Activated CD8-positive, alpha-beta T cell treated with anti-CD3 and anti-CD28 coated beads for 36 hours (primary cell): ENCODE measurements around the gene RRBP1. TPM values are rescaled to one million over a fixed set of nuclear protein-coding genes. Genes with fewer than 3 reads are reported as not detected.

Source experiments
- ATAC-seq: fragments of 200-7000 bp; cut with Tn5 transposase; one replicate; pipeline ENCODE4 v1.10.0; 2021; ENCODE audit warnings: mild to moderate bottlenecking, moderate library complexity
- CTCF ChIA-PET: fragments of 350-600 bp; sonication (Branson Sonifier 250); formaldehyde crosslinking; loops from one replicate; lab custom pipeline; 2021; ENCODE audit warnings: antibody characterized with exemption; lab: Charles Lee
- POLR2A ChIA-PET: fragments of 350-600 bp; sonication (Branson Sonifier 250); formaldehyde crosslinking; loops from one replicate; lab custom pipeline; 2021; ENCODE audit warnings: antibody characterized with exemption; lab: Charles Lee
- DNase-seq: peaks from one replicate; pipeline ENCODE4 v3.0.0-alpha.2; 2020
- H3K27ac Mint-ChIP-seq: one replicate; pipeline ENCODE4 v1.8.0; 2021; ENCODE audit warnings: mild to moderate bottlenecking, mixed read lengths
- H3K27me3 Mint-ChIP-seq: one replicate; pipeline ENCODE4 v1.8.0; 2021; ENCODE audit warnings: mixed read lengths
- H3K36me3 Mint-ChIP-seq: one replicate; pipeline ENCODE4 v1.8.0; 2021; ENCODE audit warnings: low read depth, mixed read lengths
- H3K4me1 Mint-ChIP-seq: one replicate; pipeline ENCODE4 v1.8.0; 2021; ENCODE audit warnings: low read depth, mixed read lengths
- H3K4me3 Mint-ChIP-seq: one replicate; pipeline ENCODE4 v1.8.0; 2021; ENCODE audit warnings: mild to moderate bottlenecking, moderate library complexity, mixed read lengths
- H3K9me3 Mint-ChIP-seq: one replicate; pipeline ENCODE4 v1.8.0; 2021; ENCODE audit warnings: mixed read lengths
- CTCF ChIP-seq: fragments of 200-600 bp; IDR thresholded peaks from one replicate; pipeline ENCODE4 v1.8.0; 2022; ENCODE audit warnings: antibody characterized with exemption, mild to moderate bottlenecking
- intact Hi-C: fragments of 100-400 bp; cut with micrococcal nuclease; formaldehyde crosslinking; loops from one replicate; pipeline ENCODE4 v1.10.0; 2022
- total RNA-seq, 2 experiments: library from RNA; stranded (reverse); gene quantifications; one replicate each; pipeline ENCODE4 v1.2.3, GENCODE V29; 2021

RRBP1 gene
- total RNA-seq, 2 experiments from 2014 or later: 35.2 to 35.9 TPM

GRCh38 chr20:17712708-17713107, 30.7 kb upstream of the RRBP1 start:
- Mint-ChIP-seq H3K4me3 (no peak overlapping the region), H3K4me1 (no peaks in the 10 kb centered on the region), H3K9me3 (no peaks in the 10 kb centered on the region), H3K36me3 (no peaks in the 10 kb centered on the region), H3K27me3 (no peaks in the 10 kb centered on the region), H3K27ac (no peak overlapping the region)
- ChIA-PET POLR2A (no interaction called here), CTCF (no interaction called here)
- no peak for TF ChIP-seq CTCF
- intact Hi-C loops: no loop called here
- DNase-seq (no peak), ATAC-seq (no peak)

- Mint-ChIP-seq H3K27me3 (no peaks in the 10 kb centered on the region), H3K4me3 (no peak overlapping the region), H3K4me1 (no peaks in the 10 kb centered on the region), H3K27ac (no peak overlapping the region), H3K36me3 (no peaks in the 10 kb centered on the region), H3K9me3 (no peaks in the 10 kb centered on the region)
- no peak for TF ChIP-seq CTCF
- intact Hi-C loops: no loop called here
- CTCF ChIA-PET: no interaction called here
- no peak for ATAC-seq
- DNase-seq: no peak
- POLR2A ChIA-PET: no interaction called here
These were observed 30.2 kb upstream of the RRBP1 start for GRCh38 chr20:17712201-17712600.

- H3K4me3 Mint-ChIP-seq: no peak overlapping the region
- DNase-seq: no peak
- intact Hi-C loops: no loop called here
- no peaks in the 10 kb centered on the region for H3K27me3 Mint-ChIP-seq
- H3K27ac Mint-ChIP-seq: no peak overlapping the region
- POLR2A ChIA-PET: no interaction called here
- H3K9me3 Mint-ChIP-seq: no peaks in the 10 kb centered on the region
- no peak for ATAC-seq
- no peaks in the 10 kb centered on the region for H3K4me1 Mint-ChIP-seq
- H3K36me3 Mint-ChIP-seq: no peaks in the 10 kb centered on the region
- no peak for TF ChIP-seq CTCF
- CTCF ChIA-PET: no interaction called here
These were observed 29.2 kb upstream of the RRBP1 start for GRCh38 chr20:17711267-17711627.

- Mint-ChIP-seq H3K4me1 (no peaks in the 10 kb centered on the region), H3K4me3 (no peak overlapping the region), H3K9me3 (no peaks in the 10 kb centered on the region), H3K27me3 (no peaks in the 10 kb centered on the region), H3K36me3 (no peaks in the 10 kb centered on the region), H3K27ac (no peak overlapping the region)
- ChIA-PET CTCF (interaction anchor here (1.1 kb wide), 1 partner anchor 28 kb away, joined by 3 read pairs; no protein-coding TSS in a partner anchor), POLR2A (no interaction called here)
- DNase-seq (no peak), ATAC-seq (no peak)
- TF ChIP-seq CTCF: no peak
- intact Hi-C loops: no loop called here
These were observed 28.6 kb upstream of the RRBP1 start for GRCh38 chr20:17710379-17711266.
